ENCODE data around the gene SPSB4.
"Not testable (repeated sequence)": the region's sequence is repeated elsewhere in the genome, so short reads cannot be mapped to it uniquely, and the experiment has no call there.

Gene SPSB4

DNA sequence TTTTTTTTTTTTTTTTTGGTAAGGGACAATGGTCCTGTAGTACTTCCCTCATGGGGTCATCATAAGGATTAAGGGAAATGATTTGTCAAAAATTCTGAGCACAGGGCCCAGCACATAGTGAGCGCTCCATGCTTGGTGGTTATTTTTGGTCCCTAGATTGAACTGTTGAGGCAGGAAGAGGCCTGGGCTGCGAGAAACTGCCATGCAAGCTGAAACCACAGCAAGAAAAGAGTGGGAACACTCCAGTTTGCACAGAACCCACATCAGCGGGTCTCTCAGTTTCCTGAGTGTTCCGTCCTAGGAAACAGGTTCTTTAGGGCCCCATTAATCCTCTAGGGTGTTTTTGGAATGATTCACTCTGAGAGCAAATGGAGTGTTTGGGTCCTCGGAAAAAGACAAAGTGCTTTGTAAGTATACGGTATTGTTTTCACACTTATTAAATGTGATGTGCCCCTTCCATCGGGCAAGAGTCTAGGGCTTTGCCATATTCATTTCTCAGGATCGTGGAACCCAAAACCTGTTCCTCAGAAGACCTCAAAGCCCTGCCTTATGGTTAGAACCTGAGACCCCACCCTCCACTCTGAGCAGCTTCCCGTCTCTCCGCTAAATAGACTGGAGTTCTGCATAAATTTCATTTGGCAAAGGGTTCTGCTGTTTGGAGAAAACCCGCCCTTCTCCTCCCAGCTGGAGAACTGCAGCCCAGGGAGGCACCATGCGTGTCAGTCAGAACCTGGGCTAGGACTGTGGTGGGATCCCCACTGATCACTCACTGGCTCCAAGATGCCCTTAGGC lies 60.4 kb downstream of the SPSB4 start:
- H3K4me1 ChIP-seq (ENCODE audit: insufficient read depth, low read length) = no peaks in the 10 kb centered on the region

DNA sequence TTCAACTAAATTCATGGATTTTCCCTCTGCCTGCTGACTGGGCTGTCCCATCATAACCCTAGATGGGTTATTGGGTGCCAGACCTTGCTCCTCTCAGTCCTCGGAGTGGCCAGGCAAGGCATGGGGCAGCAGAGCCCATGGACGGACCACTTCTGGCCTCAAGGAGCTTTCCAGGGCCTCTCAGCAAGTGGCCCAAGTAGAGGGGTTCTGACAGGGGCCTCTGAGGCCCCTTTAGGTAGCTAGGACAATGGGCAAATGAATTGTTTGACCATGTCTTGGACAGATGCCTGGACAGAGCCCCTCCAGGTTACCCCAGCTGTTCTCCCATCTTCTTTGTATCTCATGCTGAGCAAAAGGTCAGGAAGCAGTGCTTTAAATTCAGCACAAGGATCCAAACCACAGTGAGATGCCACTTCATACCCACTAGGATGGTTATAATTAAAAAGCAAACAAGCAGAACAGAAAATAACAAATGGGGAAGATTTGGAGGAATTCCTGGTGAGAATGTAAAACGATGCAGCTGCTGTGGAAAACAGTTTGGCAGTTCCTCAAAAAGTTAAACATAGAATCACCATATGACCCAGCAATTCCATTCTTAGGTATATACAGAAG lies 61.6 kb downstream of the SPSB4 start:
- no peak overlapping the region for H3K27ac ChIP-seq (ENCODE audit: low read depth, low read length)
- 97% methylated on average over 2 of the region's 3 CpGs for WGBS
- H3K4me3 ChIP-seq (ENCODE audit: low read length) = no peak overlapping the region
- no peaks in the 10 kb centered on the region for H3K36me3 ChIP-seq (ENCODE audit: insufficient read depth, low read length)
- H3K9me3 ChIP-seq (ENCODE audit: insufficient read depth, low read depth, low read length) = no peaks in the 10 kb centered on the region
- H3K9ac ChIP-seq (ENCODE audit: low read depth, low read length) = no peak overlapping the region
- no peaks in the 10 kb centered on the region for H3K27me3 ChIP-seq (ENCODE audit: insufficient read depth, low read length)
- no peaks in the 10 kb centered on the region for H3K4me1 ChIP-seq (ENCODE audit: insufficient read depth, low read length)

More for the DNA sequence above, 60.4 kb downstream of the SPSB4 start:
- Histone ChIP-seq H3K9me3 (ENCODE audit: insufficient read depth, low read depth, low read length) (no peaks in the 10 kb centered on the region), H3K4me3 (ENCODE audit: low read length) (no peak overlapping the region), H3K9ac (ENCODE audit: low read depth, low read length) (no peak overlapping the region), H3K27me3 (ENCODE audit: insufficient read depth, low read length) (no peaks in the 10 kb centered on the region), H3K36me3 (ENCODE audit: insufficient read depth, low read length) (no peaks in the 10 kb centered on the region), H3K27ac (ENCODE audit: low read depth, low read length) (no peak overlapping the region)
- WGBS = 92% methylated on average over 12 of the region's 12 CpGs

DNA sequence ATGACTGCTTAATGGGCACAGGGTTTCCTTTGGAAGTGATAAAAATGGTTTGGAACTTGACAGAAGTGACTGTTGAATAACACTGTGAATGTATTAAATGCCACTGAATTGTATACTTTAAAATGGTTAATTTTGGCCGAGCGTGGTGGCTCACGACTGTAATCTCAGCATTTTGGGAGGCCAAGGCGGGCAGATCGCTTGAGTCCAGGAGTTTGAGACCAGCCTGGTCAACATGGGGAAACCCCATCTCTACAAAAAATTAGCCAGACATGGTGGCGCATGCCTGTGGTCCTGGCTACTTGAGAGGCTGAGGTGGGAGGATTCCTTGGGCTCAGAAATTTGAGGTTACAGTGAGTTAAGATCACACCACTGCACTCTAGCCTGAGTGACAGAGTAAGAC lies 62.5 kb downstream of the SPSB4 start:
- not testable (repeated sequence) for H3K36me3 ChIP-seq (ENCODE audit: insufficient read depth, low read length); H3K27ac ChIP-seq (ENCODE audit: low read depth, low read length); H3K4me3 ChIP-seq (ENCODE audit: low read length); H3K9me3 ChIP-seq (ENCODE audit: insufficient read depth, low read depth, low read length); H3K27me3 ChIP-seq (ENCODE audit: insufficient read depth, low read length); H3K9ac ChIP-seq (ENCODE audit: low read depth, low read length); H3K4me1 ChIP-seq (ENCODE audit: insufficient read depth, low read length)
- WGBS = 94% methylated on average over 6 of the region's 6 CpGs

DNA sequence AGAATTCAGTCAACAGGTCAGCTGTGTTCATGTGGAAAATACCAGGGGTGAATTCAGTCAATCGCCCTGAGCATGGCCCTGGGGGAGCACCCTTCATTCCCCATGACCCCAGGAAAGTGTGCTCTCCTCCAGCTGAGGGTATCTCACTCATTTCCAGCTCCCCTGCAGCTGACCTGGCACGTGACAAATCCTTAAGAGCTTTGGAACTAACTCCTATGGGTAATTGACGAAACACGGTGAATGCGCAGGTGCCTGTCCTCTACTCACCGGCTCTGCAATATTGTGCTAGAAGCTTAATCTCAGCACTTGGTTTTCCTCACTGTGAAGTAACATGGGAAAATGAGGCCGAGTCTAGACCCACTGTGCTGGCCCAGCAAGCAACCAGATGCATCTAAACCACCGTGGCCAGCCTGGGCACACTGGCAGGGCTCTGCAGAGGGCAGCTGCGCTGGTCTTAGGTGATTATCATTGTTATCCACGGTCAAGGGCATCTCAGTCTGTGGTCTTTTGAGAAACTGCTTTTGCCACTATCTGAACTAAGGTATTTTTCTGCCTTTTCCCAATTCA lies 63.1 kb downstream of the SPSB4 start:
- WGBS = 93% methylated on average over 10 of the region's 10 CpGs
- Histone ChIP-seq H3K27ac (ENCODE audit: low read depth, low read length) (no peak overlapping the region), H3K27me3 (ENCODE audit: insufficient read depth, low read length) (no peaks in the 10 kb centered on the region), H3K36me3 (ENCODE audit: insufficient read depth, low read length) (no peaks in the 10 kb centered on the region), H3K9ac (ENCODE audit: low read depth, low read length) (no peak overlapping the region), H3K4me1 (ENCODE audit: insufficient read depth, low read length) (no peaks in the 10 kb centered on the region), H3K9me3 (ENCODE audit: insufficient read depth, low read depth, low read length) (no peaks in the 10 kb centered on the region), H3K4me3 (ENCODE audit: low read length) (no peak overlapping the region)

DNA sequence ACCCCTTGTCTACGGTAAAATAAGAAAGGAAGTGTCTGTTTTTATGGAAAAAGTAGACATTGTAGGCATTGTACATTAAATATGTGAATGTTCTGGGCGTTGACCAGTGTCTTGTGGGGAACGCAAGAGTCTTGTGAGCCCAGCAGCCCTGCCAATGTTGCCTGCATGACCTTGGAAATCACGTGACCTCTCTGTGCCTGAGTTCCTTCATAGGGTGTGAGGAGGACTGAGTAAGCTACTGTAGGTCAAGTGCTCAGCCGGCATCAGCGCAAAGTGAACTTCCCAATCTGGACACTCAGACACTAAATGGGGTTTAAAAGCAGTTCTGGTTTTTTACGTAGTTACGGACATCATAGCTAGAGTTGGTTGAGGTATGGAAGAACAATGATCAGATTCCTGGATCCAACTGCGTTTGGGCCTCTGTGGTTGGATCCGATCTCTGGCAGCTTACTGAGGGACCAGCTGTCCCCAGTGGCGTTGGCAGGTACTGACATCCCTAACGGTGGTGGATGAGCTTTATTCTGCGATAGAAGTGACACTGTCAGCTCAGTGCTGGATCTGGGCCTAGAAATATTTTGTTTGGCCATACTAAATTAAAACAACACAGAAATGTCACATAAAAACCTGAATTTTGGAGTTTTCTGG lies 63.8 kb downstream of the SPSB4 start:
- Histone ChIP-seq H3K4me1 (ENCODE audit: insufficient read depth, low read length) (no peaks in the 10 kb centered on the region), H3K9ac (ENCODE audit: low read depth, low read length) (no peak overlapping the region), H3K9me3 (ENCODE audit: insufficient read depth, low read depth, low read length) (no peaks in the 10 kb centered on the region), H3K27me3 (ENCODE audit: insufficient read depth, low read length) (no peaks in the 10 kb centered on the region), H3K4me3 (ENCODE audit: low read length) (no peak overlapping the region), H3K36me3 (ENCODE audit: insufficient read depth, low read length) (no peaks in the 10 kb centered on the region), H3K27ac (ENCODE audit: low read depth, low read length) (no peak overlapping the region)
- WGBS = 78% methylated on average over 13 of the region's 13 CpGs

DNA sequence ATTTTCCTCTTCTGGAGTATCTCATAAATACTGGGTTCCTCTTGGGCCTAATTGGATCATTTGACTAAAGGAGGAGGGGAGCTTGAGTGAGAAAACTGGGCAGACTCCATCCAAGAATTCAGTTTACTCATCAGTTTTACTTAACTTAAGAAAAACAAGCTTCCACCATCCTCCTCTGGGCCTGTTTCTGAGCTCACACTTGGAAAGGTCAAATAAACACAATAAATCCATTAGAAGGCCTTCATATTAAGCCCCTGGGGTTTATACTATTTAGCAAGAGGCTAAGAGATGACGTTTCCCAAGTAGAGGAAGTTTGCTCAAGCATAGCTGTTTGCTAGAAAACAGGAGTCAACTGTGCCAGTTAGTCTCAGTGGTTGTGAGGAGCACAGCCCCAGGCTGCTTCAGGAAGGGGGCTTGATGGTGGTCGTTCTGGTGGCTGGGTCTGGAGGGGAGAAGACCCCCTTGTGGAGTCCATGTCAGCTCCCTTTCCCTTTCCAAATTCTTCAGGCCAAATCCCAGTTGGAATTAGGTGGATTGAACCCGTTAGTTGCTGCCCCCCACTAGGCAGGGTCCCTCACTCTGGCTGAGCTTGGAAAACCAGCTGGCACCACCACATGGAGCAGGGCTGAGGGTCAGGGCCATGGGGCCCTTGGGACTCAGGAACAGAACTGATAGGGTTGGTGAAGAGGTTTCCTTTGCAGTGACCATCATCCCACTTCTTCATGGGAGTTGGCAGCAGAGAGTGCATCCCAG lies 64.8 kb downstream of the SPSB4 start:
- no peaks in the 10 kb centered on the region for H3K9me3 ChIP-seq (ENCODE audit: insufficient read depth, low read depth, low read length)
- no peaks in the 10 kb centered on the region for H3K4me1 ChIP-seq (ENCODE audit: insufficient read depth, low read length)
- no peak overlapping the region for H3K9ac ChIP-seq (ENCODE audit: low read depth, low read length)
- H3K4me3 ChIP-seq (ENCODE audit: low read length) = no peak overlapping the region
- H3K36me3 ChIP-seq (ENCODE audit: insufficient read depth, low read length) = no peaks in the 10 kb centered on the region
- WGBS = 94% methylated on average over 3 of the region's 3 CpGs
- no peak overlapping the region for H3K27ac ChIP-seq (ENCODE audit: low read depth, low read length)
- H3K27me3 ChIP-seq (ENCODE audit: insufficient read depth, low read length) = no peaks in the 10 kb centered on the region

DNA sequence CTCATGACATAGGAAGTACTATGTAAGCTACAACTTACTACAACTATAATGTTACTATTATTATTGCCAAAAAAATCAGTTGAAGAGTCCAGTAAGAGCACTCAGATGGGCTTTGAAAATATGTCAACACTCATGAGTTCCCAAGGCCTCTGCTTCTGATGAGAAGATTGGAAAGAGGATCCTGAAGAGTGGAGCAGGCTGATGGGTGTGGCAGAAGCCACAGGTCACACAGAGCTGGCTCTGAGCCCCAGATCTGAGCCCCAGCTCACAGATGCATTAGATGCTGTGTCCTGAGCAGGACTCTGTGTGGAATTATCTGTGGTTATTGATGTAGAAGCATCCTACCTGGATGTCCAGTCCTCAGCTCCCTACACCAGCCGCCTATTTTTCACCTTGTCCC lies 65.6 kb downstream of the SPSB4 start:
- no peak overlapping the region for H3K4me3 ChIP-seq (ENCODE audit: low read length)
- H3K9ac ChIP-seq (ENCODE audit: low read depth, low read length) = no peak overlapping the region
- no peaks in the 10 kb centered on the region for H3K9me3 ChIP-seq (ENCODE audit: insufficient read depth, low read depth, low read length)
- no peaks in the 10 kb centered on the region for H3K27me3 ChIP-seq (ENCODE audit: insufficient read depth, low read length)
- WGBS = 100% methylated on average over 1 of the region's 1 CpG
- no peak overlapping the region for H3K27ac ChIP-seq (ENCODE audit: low read depth, low read length)
- no peaks in the 10 kb centered on the region for H3K36me3 ChIP-seq (ENCODE audit: insufficient read depth, low read length)
- H3K4me1 ChIP-seq (ENCODE audit: insufficient read depth, low read length) = no peaks in the 10 kb centered on the region

DNA sequence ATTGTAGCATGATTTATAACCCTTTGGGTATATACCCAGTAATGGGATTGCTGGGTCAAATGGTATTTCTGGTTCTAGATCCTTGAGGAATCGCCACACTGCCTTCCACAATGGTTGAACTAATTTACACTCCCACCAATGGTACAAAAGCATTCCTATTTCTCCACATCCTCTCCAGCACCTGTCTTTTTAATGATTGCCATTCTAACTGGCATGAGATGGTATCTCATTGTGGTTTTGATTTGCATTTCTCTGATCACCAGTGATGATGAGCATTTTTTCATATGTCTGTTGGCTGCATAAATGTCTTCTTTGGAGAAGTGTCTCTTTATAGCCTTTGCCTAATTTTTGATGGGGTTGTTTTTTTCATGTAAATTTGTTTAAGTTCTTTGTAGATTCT lies 66.8 kb downstream of the SPSB4 start:
- not testable (repeated sequence) for H3K9me3 ChIP-seq (ENCODE audit: insufficient read depth, low read depth, low read length); H3K27me3 ChIP-seq (ENCODE audit: insufficient read depth, low read length); H3K4me1 ChIP-seq (ENCODE audit: insufficient read depth, low read length); H3K9ac ChIP-seq (ENCODE audit: low read depth, low read length); H3K4me3 ChIP-seq (ENCODE audit: low read length); H3K36me3 ChIP-seq (ENCODE audit: insufficient read depth, low read length); H3K27ac ChIP-seq (ENCODE audit: low read depth, low read length)
- 100% methylated on average over 1 of the region's 1 CpG for WGBS

DNA sequence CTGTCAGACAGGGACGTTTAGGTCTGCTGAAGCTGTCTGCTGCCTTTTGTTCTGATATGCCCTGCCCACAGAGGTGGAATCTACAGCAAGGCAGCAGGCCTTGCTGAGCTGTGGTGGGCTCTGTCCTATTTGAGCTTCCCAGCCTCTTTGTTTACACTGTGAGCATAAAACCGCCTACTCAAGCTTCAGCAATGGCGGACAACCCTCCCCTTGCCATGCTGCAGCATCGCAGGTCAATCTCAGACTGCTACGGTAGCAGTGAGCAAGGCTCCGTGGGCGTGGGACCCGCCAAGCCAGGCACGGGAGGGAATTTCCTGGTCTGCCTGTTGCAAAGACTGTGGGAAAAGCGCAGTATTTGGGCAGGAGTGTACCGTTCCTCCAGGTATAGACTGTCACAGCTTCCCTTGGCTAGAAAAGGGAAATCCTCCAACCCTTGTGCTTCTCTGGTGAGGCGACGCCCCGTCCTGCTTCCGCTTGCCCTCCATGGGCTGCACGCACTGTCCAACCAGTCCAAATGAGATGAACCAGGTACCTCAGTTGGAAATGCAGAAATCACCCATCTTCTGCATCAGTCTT lies 71.4 kb downstream of the SPSB4 start:
- no peaks in the 10 kb centered on the region for H3K4me1 ChIP-seq (ENCODE audit: insufficient read depth, low read length)
- no peak overlapping the region for H3K9ac ChIP-seq (ENCODE audit: low read depth, low read length)
- 87% methylated on average over 16 of the region's 16 CpGs for WGBS
- H3K36me3 ChIP-seq (ENCODE audit: insufficient read depth, low read length) = no peaks in the 10 kb centered on the region
- H3K27me3 ChIP-seq (ENCODE audit: insufficient read depth, low read length) = no peaks in the 10 kb centered on the region
- no peak overlapping the region for H3K4me3 ChIP-seq (ENCODE audit: low read length)
- no peaks in the 10 kb centered on the region for H3K9me3 ChIP-seq (ENCODE audit: insufficient read depth, low read depth, low read length)
- no peak overlapping the region for H3K27ac ChIP-seq (ENCODE audit: low read depth, low read length)

DNA sequence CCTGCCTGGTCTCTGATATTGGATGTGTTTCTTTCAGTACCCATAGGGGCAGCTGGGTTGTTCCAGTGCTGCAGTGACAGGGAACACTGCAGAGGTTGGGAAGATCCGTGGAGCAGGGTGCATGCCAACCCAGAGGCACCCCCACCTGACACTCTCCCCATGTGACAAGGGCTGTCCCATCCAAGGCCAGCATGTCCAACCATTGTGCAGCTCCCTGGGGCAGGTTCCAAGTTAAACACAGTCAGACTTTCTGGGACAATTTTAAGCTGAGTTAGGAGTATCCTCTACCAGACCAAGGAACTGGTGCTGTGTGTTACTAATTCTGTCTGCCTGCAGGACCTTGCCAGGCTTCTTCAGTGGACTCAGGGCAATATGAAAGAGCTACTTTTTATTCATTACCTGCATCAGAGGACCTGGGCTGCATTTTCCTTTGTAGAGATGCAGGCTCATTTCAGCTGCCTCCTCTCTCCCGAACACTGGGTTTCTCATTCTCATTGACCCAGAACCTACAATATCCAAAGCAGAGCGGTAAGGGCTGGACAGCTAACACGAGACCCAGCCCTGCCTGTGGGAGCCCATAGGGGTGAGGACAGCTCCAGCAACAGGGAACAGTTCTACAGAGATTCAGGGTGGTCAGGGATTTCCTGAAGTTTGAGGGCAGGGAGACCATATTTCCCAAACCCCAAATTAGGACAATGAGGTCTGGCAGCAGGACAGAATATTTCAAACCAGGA lies 72.7 kb downstream of the SPSB4 start:
- Histone ChIP-seq H3K9ac (ENCODE audit: low read depth, low read length) (no peak overlapping the region), H3K4me3 (ENCODE audit: low read length) (no peak overlapping the region), H3K36me3 (ENCODE audit: insufficient read depth, low read length) (no peaks in the 10 kb centered on the region), H3K4me1 (ENCODE audit: insufficient read depth, low read length) (no peaks in the 10 kb centered on the region), H3K27me3 (ENCODE audit: insufficient read depth, low read length) (no peaks in the 10 kb centered on the region), H3K27ac (ENCODE audit: low read depth, low read length) (no peak overlapping the region), H3K9me3 (ENCODE audit: insufficient read depth, low read depth, low read length) (no peaks in the 10 kb centered on the region)
- 91% methylated on average over 4 of the region's 4 CpGs for WGBS

All from HUES64 (cell line).